GM23338 (cell line): ENCODE data around the gene CCDC39. TPM values are rescaled to one million over a fixed set of nuclear protein-coding genes. Genes with fewer than 3 reads are reported as not detected.

ENCODE experiments used
- ATAC-seq: fragments of 200-7000 bp; cut with Tn5 transposase; 3 replicates; pipeline ENCODE4 v1.9.1; 2020
- DNase-seq: peaks from one replicate; pipeline ENCODE4 v3.0.0-alpha.2; 2015; ENCODE audit warnings: low spot score
- H2AFZ ChIP-seq: fragments of 200-600 bp; sonication (generic); 2 replicates; pipeline ENCODE4 v1.8.0; 2016; ENCODE audit warnings: antibody characterized with exemption, mild to moderate bottlenecking, moderate library complexity
- H3F3A ChIP-seq: fragments of 200-600 bp; sonication (generic); replicated peaks from 2 replicates; pipeline ENCODE4 v1.8.0; 2017; ENCODE audit warnings: antibody characterized with exemption, mixed run types, low read depth
- H3K27ac ChIP-seq: fragments of 200-600 bp; sonication (generic); 2 replicates; pipeline ENCODE4 v1.6.1; 2016; ENCODE audit warnings: low read depth
- H3K27me3 ChIP-seq: fragments of 200-600 bp; sonication (generic); 2 replicates; pipeline ENCODE4 v1.8.0; 2016; ENCODE audit warnings: mild to moderate bottlenecking, mixed run types, moderate library complexity; ENCODE audit not compliant: insufficient read depth
- H3K36me3 ChIP-seq: fragments of 200-600 bp; sonication (generic); 2 replicates; pipeline ENCODE4 v1.8.0; 2016; ENCODE audit warnings: mild to moderate bottlenecking; ENCODE audit not compliant: insufficient read depth
- H3K4me1 ChIP-seq: fragments of 200-600 bp; sonication (generic); 2 replicates; pipeline ENCODE4 v1.8.0; 2016; ENCODE audit warnings: mild to moderate bottlenecking, moderate library complexity; ENCODE audit not compliant: insufficient read depth
- H3K4me2 ChIP-seq: fragments of 200-600 bp; sonication (generic); 2 replicates; pipeline ENCODE4 v1.7.1; 2017; ENCODE audit warnings: mixed run types
- H3K4me3 ChIP-seq: fragments of 200-600 bp; sonication (generic); 2 replicates; pipeline ENCODE4 v1.6.1; 2016; ENCODE audit warnings: mixed run types
- H3K79me2 ChIP-seq: fragments of 200-600 bp; sonication (generic); replicated peaks from 2 replicates; pipeline ENCODE4 v1.8.0; 2017; ENCODE audit warnings: mild to moderate bottlenecking; ENCODE audit not compliant: insufficient read depth
- H3K9me2 ChIP-seq: fragments of 200-600 bp; sonication (generic); 2 replicates; pipeline ENCODE4 v1.8.0; 2017; ENCODE audit not compliant: insufficient read depth
- H4K20me1 ChIP-seq: fragments of 200-600 bp; sonication (generic); replicated peaks from 2 replicates; pipeline ENCODE4 v1.8.0; 2017; ENCODE audit warnings: mild to moderate bottlenecking; ENCODE audit not compliant: insufficient read depth
- H3K27ac Mint-ChIP-seq: 2 replicates; pipeline ENCODE4 v1.8.0; 2020; ENCODE audit warnings: inconsistent platforms, mild to moderate bottlenecking, moderate library complexity, mixed read lengths
- H3K27me3 Mint-ChIP-seq: 3 replicates; pipeline ENCODE4 v1.8.0; 2022; ENCODE audit warnings: low read depth, mild to moderate bottlenecking, moderate library complexity, mixed read lengths, inconsistent platforms; ENCODE audit not compliant: insufficient read depth, poor library complexity
- H3K36me3 Mint-ChIP-seq: 3 replicates; pipeline ENCODE4 v1.8.0; 2021; ENCODE audit warnings: low read depth, mild to moderate bottlenecking, inconsistent platforms, moderate library complexity, mixed read lengths
- H3K4me1 Mint-ChIP-seq: 3 replicates; pipeline ENCODE4 v1.8.0; 2020; ENCODE audit warnings: mild to moderate bottlenecking, inconsistent platforms, mixed read lengths
- H3K4me3 Mint-ChIP-seq: 3 replicates; pipeline ENCODE4 v1.8.0; 2021; ENCODE audit warnings: moderate library complexity, mild to moderate bottlenecking, inconsistent platforms, mixed read lengths
- H3K9me3 Mint-ChIP-seq: 3 replicates; pipeline ENCODE4 v1.8.0; 2020; ENCODE audit warnings: moderate library complexity, mild to moderate bottlenecking, inconsistent platforms, mixed read lengths
- ZNF114 ChIP-seq: fragments of 250-450 bp; sonication (Bioruptor Pico); IDR thresholded peaks from 2 replicates; pipeline ENCODE4 v1.5.0; 2020; ENCODE audit warnings: mild to moderate bottlenecking, moderate library complexity
- polyA plus RNA-seq: library from polyadenylated mRNA; unstranded; fragments of >200 nt; fragmentation: Nextera tagmentation; extraction: Ambion mirVana; gene quantifications from 2 replicates; pipeline ENCODE4 v1.2.1, GENCODE V29; 2016
- total RNA-seq: library from RNA; depleted of rRNA; stranded (reverse); fragments of >200 nt; shearing (Covaris generic); gene quantifications from 2 replicates; pipeline ENCODE4 v1.2.3, GENCODE V29; 2014
- TF ChIP-seq, protein P1 (sequence below): fragments of 250-450 bp; sonication (Bioruptor Pico); IDR thresholded peaks from 2 replicates; pipeline ENCODE4 v1.5.0; 2020; ENCODE audit warnings: mild to moderate bottlenecking, moderate library complexity
- TF ChIP-seq, protein P2 (sequence below), 2 experiments: fragments of 200-600 bp in 1 of 2; sonication (generic) in 1 of 2; conservative IDR thresholded peaks; 2 replicates each; pipeline versions ENCODE4 v1.5.1 to v1.6.1; 2016 to 2017; ENCODE audit warnings: antibody characterized with exemption in 2 of 2, low read depth in 2 of 2, mild to moderate bottlenecking in 2 of 2, moderate library complexity in 1 of 2

Gene CCDC39
- total and polyA plus RNA-seq, 2 experiments from 2014 or later: 0.52 to 2.6 TPM

DNA sequence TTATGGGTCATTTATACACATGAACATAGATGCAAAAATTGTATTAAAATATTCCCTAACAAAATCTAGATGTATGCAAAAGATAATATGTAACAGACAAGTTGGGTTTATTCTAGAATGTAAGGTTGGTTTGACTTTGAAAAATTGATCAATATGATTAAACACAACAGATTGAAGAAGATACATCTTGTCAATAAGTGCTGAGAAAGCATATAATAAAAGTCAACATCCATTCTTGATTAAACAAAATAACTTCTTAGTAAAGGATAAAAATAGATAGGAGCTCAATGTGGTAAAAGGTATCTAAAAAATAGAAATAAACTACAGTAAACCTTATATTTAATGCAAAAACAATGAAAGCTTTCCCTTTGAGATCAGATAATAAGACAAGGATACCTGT is 38.3 kb downstream of the CCDC39 start (continued):
- TF ChIP-seq, protein P1, sequence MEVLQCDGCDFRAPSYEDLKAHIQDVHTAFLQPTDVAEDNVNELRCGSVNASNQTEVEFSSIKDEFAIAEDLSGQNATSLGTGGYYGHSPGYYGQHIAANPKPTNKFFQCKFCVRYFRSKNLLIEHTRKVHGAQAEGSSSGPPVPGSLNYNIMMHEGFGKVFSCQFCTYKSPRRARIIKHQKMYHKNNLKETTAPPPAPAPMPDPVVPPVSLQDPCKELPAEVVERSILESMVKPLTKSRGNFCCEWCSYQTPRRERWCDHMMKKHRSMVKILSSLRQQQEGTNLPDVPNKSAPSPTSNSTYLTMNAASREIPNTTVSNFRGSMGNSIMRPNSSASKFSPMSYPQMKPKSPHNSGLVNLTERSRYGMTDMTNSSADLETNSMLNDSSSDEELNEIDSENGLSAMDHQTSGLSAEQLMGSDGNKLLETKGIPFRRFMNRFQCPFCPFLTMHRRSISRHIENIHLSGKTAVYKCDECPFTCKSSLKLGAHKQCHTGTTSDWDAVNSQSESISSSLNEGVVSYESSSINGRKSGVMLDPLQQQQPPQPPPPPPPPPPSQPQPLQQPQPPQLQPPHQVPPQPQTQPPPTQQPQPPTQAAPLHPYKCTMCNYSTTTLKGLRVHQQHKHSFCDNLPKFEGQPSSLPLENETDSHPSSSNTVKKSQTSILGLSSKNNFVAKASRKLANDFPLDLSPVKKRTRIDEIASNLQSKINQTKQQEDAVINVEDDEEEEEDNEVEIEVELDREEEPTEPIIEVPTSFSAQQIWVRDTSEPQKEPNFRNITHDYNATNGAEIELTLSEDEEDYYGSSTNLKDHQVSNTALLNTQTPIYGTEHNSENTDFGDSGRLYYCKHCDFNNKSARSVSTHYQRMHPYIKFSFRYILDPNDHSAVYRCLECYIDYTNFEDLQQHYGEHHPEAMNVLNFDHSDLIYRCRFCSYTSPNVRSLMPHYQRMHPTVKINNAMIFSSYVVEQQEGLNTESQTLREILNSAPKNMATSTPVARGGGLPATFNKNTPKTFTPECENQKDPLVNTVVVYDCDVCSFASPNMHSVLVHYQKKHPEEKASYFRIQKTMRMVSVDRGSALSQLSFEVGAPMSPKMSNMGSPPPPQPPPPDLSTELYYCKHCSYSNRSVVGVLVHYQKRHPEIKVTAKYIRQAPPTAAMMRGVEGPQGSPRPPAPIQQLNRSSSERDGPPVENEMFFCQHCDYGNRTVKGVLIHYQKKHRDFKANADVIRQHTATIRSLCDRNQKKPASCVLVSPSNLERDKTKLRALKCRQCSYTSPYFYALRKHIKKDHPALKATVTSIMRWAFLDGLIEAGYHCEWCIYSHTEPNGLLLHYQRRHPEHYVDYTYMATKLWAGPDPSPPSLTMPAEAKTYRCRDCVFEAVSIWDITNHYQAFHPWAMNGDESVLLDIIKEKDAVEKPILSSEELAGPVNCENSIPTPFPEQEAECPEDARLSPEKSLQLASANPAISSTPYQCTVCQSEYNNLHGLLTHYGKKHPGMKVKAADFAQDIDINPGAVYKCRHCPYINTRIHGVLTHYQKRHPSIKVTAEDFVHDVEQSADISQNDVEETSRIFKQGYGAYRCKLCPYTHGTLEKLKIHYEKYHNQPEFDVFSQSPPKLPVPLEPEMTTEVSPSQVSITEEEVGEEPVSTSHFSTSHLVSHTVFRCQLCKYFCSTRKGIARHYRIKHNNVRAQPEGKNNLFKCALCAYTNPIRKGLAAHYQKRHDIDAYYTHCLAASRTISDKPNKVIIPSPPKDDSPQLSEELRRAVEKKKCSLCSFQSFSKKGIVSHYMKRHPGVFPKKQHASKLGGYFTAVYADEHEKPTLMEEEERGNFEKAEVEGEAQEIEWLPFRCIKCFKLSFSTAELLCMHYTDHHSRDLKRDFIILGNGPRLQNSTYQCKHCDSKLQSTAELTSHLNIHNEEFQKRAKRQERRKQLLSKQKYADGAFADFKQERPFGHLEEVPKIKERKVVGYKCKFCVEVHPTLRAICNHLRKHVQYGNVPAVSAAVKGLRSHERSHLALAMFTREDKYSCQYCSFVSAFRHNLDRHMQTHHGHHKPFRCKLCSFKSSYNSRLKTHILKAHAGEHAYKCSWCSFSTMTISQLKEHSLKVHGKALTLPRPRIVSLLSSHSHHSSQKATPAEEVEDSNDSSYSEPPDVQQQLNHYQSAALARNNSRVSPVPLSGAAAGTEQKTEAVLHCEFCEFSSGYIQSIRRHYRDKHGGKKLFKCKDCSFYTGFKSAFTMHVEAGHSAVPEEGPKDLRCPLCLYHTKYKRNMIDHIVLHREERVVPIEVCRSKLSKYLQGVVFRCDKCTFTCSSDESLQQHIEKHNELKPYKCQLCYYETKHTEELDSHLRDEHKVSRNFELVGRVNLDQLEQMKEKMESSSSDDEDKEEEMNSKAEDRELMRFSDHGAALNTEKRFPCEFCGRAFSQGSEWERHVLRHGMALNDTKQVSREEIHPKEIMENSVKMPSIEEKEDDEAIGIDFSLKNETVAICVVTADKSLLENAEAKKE (CRISPR knock-in tag): no peak

DNA sequence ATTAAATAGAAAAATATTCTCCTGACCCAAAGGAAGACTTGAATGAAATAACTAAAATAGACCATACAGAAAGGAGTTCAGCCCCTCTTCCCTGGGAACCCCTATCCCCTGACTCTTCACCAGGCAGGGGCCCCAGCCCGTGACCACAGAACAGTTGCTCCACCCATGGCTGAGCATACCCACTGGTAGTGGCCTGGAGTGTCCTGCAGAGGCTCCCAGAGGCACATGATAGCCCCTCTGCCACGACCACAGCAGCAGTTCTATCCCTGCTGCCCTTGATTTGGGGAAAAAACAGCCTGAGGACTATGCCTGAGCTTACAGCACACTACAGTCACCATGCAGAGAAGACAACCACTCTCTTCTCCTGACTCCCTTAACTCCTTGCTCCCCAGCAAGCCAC is 45.6 kb downstream of the CCDC39 start:
- no peak overlapping the region for H2AFZ ChIP-seq
- no peak overlapping the region for H3K27ac ChIP-seq
- no peaks in the 10 kb centered on the region for H3F3A ChIP-seq
- no peak for TF ChIP-seq ZNF114 (CRISPR knock-in tag)
- TF ChIP-seq, protein P2, sequence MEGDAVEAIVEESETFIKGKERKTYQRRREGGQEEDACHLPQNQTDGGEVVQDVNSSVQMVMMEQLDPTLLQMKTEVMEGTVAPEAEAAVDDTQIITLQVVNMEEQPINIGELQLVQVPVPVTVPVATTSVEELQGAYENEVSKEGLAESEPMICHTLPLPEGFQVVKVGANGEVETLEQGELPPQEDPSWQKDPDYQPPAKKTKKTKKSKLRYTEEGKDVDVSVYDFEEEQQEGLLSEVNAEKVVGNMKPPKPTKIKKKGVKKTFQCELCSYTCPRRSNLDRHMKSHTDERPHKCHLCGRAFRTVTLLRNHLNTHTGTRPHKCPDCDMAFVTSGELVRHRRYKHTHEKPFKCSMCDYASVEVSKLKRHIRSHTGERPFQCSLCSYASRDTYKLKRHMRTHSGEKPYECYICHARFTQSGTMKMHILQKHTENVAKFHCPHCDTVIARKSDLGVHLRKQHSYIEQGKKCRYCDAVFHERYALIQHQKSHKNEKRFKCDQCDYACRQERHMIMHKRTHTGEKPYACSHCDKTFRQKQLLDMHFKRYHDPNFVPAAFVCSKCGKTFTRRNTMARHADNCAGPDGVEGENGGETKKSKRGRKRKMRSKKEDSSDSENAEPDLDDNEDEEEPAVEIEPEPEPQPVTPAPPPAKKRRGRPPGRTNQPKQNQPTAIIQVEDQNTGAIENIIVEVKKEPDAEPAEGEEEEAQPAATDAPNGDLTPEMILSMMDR (conservative IDR thresholded peaks at IDR 0.05; ENCODE audit: low read depth in 2 of 2): peak; percentile 25 to 63
- no peaks in the 10 kb centered on the region for H3K79me2 ChIP-seq
- Mint-ChIP-seq H3K36me3 (no peaks in the 10 kb centered on the region), H3K4me3 (no peak overlapping the region), H3K27ac (no peak overlapping the region), H3K9me3 (no peaks in the 10 kb centered on the region), H3K27me3 (no peaks in the 10 kb centered on the region), H3K4me1 (no peaks in the 10 kb centered on the region)
- H3K4me2 ChIP-seq: no peak overlapping the region
- H3K4me3 ChIP-seq: no peak overlapping the region
- no peaks in the 10 kb centered on the region for H3K27me3 ChIP-seq
- H3K9me2 ChIP-seq: no peaks in the 10 kb centered on the region
- no peaks in the 10 kb centered on the region for H3K4me1 ChIP-seq
- H4K20me1 ChIP-seq: no peaks in the 10 kb centered on the region
- DNase-seq (peak; percentile 25), ATAC-seq (peak; percentile 99)
- no peaks in the 10 kb centered on the region for H3K36me3 ChIP-seq
